ENCODE results near the gene NR3C1.

Gene NR3C1

GRCh38 chr5:143347698-143348344, 55.7 kb downstream of the NR3C1 start:
- Histone ChIP-seq H2AFZ (ENCODE audit: low read length) (no peak overlapping the region), H3K9me2 (replicated peaks; ENCODE audit: low read depth, low read length) (no peaks in the 10 kb centered on the region), H3K4me2 (ENCODE audit: low read depth, low read length, poor library complexity, severe bottlenecking) (no peak overlapping the region), H3K36me3 (ENCODE audit: insufficient read depth, low read length) (0 out of 2 replicates have a peak, but pooled peaks cover 5% of the 10 kb centered on the region), H3K27me3 (ENCODE audit: insufficient read depth, low read length, poor library complexity, severe bottlenecking) (no peaks in the 10 kb centered on the region), H3F3A (ENCODE audit: low read depth) (no peaks in the 10 kb centered on the region), H4K20me1 (ENCODE audit: insufficient read depth, low read length, poor library complexity, severe bottlenecking) (peaks cover 6% of the 10 kb centered on the region), H3K9ac (ENCODE audit: low read depth, low read length, poor library complexity, severe bottlenecking) (no peak overlapping the region), H3K4me3 (ENCODE audit: low read length, poor library complexity, severe bottlenecking) (no peak overlapping the region), H3K79me2 (ENCODE audit: insufficient read depth, low read length) (peaks cover 70% of the 10 kb centered on the region; the same call in 1 of the 2 replicates), H3K4me1 (ENCODE audit: insufficient read depth, low read length, poor library complexity, severe bottlenecking) (peaks cover 27% of the 10 kb centered on the region), H3K9me3 (ENCODE audit: insufficient read depth, low read depth, low read length) (no peaks in the 10 kb centered on the region)
- TF ChIP-seq EZH2phosphoT487 (IDR thresholded peaks at IDR 0.05; ENCODE audit: borderline replicate concordance) (no peak), CTCF (conservative IDR thresholded peaks at IDR 0.05; ENCODE audit: low read length) (no peak)

- Histone ChIP-seq H3F3A (ENCODE audit: low read depth) (no peaks in the 10 kb centered on the region), H3K4me2 (ENCODE audit: low read depth, low read length, poor library complexity, severe bottlenecking) (no peak overlapping the region), H3K4me3 (ENCODE audit: low read length, poor library complexity, severe bottlenecking) (no peak overlapping the region), H3K9me2 (replicated peaks; ENCODE audit: low read depth, low read length) (no peaks in the 10 kb centered on the region), H4K20me1 (ENCODE audit: insufficient read depth, low read length, poor library complexity, severe bottlenecking) (peaks cover 6% of the 10 kb centered on the region), H3K36me3 (ENCODE audit: insufficient read depth, low read length) (0 out of 2 replicates have a peak, but pooled peaks cover under 1% of the 10 kb centered on the region), H3K9me3 (ENCODE audit: insufficient read depth, low read depth, low read length) (no peaks in the 10 kb centered on the region), H3K27me3 (ENCODE audit: insufficient read depth, low read length, poor library complexity, severe bottlenecking) (no peaks in the 10 kb centered on the region), H3K4me1 (ENCODE audit: insufficient read depth, low read length, poor library complexity, severe bottlenecking) (peaks cover 23% of the 10 kb centered on the region), H2AFZ (ENCODE audit: low read length) (no peak overlapping the region), H3K79me2 (ENCODE audit: insufficient read depth, low read length) (peaks cover 73% of the 10 kb centered on the region; the same call in 1 of the 2 replicates), H3K9ac (ENCODE audit: low read depth, low read length, poor library complexity, severe bottlenecking) (no peak overlapping the region)
- no peak for TF ChIP-seq EZH2phosphoT487 (IDR thresholded peaks at IDR 0.05; ENCODE audit: borderline replicate concordance)
- TF ChIP-seq CTCF (conservative IDR thresholded peaks at IDR 0.05; ENCODE audit: low read length) = no peak
Measured at GRCh38 chr5:143347046-143347445, 56.4 kb downstream of the NR3C1 start.

- no peak overlapping the region for H3K4me2 ChIP-seq (ENCODE audit: low read depth, low read length, poor library complexity, severe bottlenecking)
Measured at GRCh38 chr5:143345671-143346440, 57.6 kb downstream of the NR3C1 start.

More at GRCh38 chr5:143345671-143346440, 57.6 kb downstream of the NR3C1 start:
- Histone ChIP-seq H3K36me3 (ENCODE audit: insufficient read depth, low read length) (no peaks in the 10 kb centered on the region), H3K27me3 (ENCODE audit: insufficient read depth, low read length, poor library complexity, severe bottlenecking) (no peaks in the 10 kb centered on the region), H3K9ac (ENCODE audit: low read depth, low read length, poor library complexity, severe bottlenecking) (no peak overlapping the region), H3K4me3 (ENCODE audit: low read length, poor library complexity, severe bottlenecking) (no peak overlapping the region), H3K9me2 (replicated peaks; ENCODE audit: low read depth, low read length) (no peaks in the 10 kb centered on the region), H4K20me1 (ENCODE audit: insufficient read depth, low read length, poor library complexity, severe bottlenecking) (peaks cover 6% of the 10 kb centered on the region), H3K79me2 (ENCODE audit: insufficient read depth, low read length) (peaks cover 73% of the 10 kb centered on the region), H3K9me3 (ENCODE audit: insufficient read depth, low read depth, low read length) (no peaks in the 10 kb centered on the region), H3K4me1 (ENCODE audit: insufficient read depth, low read length, poor library complexity, severe bottlenecking) (peaks cover 23% of the 10 kb centered on the region), H3F3A (ENCODE audit: low read depth) (no peaks in the 10 kb centered on the region), H2AFZ (ENCODE audit: low read length) (no peak overlapping the region)
- TF ChIP-seq EZH2phosphoT487 (IDR thresholded peaks at IDR 0.05; ENCODE audit: borderline replicate concordance) = no peak
- no peak for TF ChIP-seq CTCF (conservative IDR thresholded peaks at IDR 0.05; ENCODE audit: low read length)

Data from Loucy (cell line).